VCaP (cell line): ENCODE data around the gene MACROH2A2.
"Not testable (repeated sequence)": the region's sequence is repeated elsewhere in the genome, so short reads cannot be mapped to it uniquely, and the experiment has no call there.

Source experiments
- H3K27ac ChIP-seq: fragments of 450-650 bp; 2 replicates; pipeline ENCODE4 v1.5.1; 2017
- TF ChIP-seq, protein P1 (sequence below): fragments of 450-650 bp; conservative IDR thresholded peaks from 2 replicates; pipeline ENCODE4 v1.5.1; 2017; ENCODE audit warnings: mild to moderate bottlenecking, moderate library complexity

MACROH2A2 gene

DNA sequence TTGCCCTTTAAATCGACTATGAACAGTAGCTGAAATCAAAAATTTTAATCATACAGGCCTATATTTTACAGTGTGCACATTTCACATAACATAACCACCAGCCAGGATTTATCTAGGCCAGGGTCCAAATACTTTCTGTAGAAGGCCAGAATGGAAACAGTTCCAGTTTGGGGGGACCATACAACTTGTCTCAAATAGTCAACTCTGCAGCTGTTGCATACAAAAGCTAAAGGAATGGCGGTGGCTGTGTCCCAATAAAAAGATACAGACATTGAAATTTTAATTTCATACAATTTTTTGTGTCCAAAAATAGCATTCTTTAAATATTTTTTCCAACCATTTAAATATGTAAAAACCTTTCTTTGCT is 94.6 kb downstream of the MACROH2A2 start:
- TF ChIP-seq, protein P1, sequence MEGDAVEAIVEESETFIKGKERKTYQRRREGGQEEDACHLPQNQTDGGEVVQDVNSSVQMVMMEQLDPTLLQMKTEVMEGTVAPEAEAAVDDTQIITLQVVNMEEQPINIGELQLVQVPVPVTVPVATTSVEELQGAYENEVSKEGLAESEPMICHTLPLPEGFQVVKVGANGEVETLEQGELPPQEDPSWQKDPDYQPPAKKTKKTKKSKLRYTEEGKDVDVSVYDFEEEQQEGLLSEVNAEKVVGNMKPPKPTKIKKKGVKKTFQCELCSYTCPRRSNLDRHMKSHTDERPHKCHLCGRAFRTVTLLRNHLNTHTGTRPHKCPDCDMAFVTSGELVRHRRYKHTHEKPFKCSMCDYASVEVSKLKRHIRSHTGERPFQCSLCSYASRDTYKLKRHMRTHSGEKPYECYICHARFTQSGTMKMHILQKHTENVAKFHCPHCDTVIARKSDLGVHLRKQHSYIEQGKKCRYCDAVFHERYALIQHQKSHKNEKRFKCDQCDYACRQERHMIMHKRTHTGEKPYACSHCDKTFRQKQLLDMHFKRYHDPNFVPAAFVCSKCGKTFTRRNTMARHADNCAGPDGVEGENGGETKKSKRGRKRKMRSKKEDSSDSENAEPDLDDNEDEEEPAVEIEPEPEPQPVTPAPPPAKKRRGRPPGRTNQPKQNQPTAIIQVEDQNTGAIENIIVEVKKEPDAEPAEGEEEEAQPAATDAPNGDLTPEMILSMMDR = no peak

DNA sequence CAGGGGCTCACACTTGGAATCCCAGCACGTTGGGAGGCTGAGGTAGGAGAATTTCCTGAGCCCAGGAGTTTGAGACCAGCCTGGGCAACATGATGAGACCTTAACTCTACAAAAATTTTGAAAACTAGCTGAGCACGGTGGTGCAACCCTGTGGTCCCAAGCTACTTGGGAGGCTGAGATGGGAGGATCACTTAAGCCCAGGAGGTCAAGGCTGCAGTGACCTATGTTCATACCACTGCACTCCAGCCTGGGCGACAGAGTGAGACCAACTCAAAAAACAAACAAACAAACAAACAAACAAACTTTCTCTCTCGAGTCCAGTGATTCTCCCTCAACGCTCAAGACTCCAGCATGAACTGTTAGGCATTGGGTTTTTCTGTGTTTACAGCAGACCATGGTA is 95.9 kb downstream of the MACROH2A2 start:
- peak overlapping the region; percentile 90; the same call in 1 of the 2 replicates for H3K27ac ChIP-seq
- TF ChIP-seq, protein P1 = no peak

More for the DNA sequence above, 94.6 kb downstream of the MACROH2A2 start:
- H3K27ac ChIP-seq = peak overlapping the region; percentile 90

DNA sequence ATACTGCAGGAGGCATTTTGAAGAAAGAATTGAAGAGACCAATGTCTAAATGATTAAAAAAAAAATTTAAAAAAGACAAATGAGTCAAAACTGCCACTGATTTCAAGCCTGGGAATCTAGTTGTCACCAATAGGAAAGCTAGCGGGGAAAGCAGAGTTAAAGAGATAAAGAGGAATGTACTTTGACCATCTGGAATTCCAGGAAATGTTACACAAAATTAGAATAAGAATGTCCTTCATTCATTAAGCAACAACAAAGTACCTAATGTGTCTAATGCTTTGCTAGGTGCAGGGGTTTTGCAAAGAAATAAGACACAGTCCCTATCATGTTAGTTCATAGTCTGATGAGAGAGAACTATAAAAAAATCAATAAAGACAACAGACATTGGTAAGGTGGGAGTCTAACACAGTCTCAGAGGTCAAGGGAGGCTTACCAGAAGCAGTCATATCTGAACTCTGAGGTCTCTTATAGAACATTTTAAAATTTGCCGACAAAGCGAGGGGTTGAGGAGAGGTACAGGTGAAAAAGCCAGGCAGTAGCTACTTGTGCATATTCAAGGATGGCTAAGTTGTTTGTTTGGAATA is 102.7 kb downstream of the MACROH2A2 start:
- TF ChIP-seq, protein P1 = no peak

GRCh38 chr10:70158113-70158512 is 105.5 kb downstream of the MACROH2A2 start:
- TF ChIP-seq, protein P1 = no peak
- H3K27ac ChIP-seq = no peak overlapping the region

More for the DNA sequence above, 102.7 kb downstream of the MACROH2A2 start:
- H3K27ac ChIP-seq = no peak overlapping the region

DNA sequence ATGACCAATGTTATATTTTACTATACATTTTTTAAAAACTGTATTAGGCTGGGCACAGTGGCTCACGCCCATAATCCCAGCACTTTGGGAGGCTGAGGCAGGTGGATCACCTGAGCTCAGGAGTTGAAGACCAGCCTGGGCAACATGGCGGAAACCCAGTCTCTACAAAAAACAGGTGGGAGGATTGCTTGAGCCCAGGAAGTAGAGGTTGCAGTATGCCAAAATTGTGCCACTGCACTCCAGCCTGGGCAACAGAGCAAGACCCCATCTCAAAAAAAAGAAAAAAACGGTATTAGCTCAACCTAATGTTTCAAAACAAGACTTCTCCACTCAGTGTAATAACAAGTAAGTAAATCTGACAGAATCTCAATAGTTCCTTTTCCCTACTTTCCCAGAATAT is 106.7 kb downstream of the MACROH2A2 start:
- not testable (repeated sequence) for H3K27ac ChIP-seq

GRCh38 chr10:70160798-70161197 is 108.2 kb downstream of the MACROH2A2 start:
- H3K27ac ChIP-seq = no peak overlapping the region
- TF ChIP-seq, protein P1 = no peak
